C4-2B (cell line): ENCODE results near the gene DLEU7.

Experiments used
- H3K27ac ChIP-seq: fragments of 450-650 bp; 2 replicates; pipeline ENCODE4 v1.5.1; 2017
- CTCF ChIP-seq: fragments of 450-650 bp; conservative IDR thresholded peaks from 2 replicates; pipeline ENCODE4 v1.5.1; 2017; ENCODE audit warnings: mild to moderate bottlenecking
- ZFX ChIP-seq: fragments of 450-650 bp; IDR thresholded peaks from 2 replicates; pipeline ENCODE4 v1.6.1; 2017

The DLEU7 gene

DNA sequence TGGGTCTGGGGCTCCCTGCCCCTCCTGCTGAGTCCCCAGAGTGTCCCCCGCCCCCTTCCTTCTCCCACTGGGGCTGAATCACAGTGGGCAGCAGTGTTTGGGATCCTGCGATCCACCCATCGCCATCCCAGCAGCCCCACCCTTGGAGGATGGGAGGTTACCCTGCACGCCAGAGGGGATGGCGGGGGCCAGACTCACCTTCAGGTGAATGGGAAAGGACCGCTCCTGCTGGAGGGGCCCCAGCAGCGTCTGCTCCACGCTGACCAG is 569 bp downstream of the DLEU7 start:
- TF ChIP-seq ZFX (no peak), CTCF (no peak)
- no peak overlapping the region for H3K27ac ChIP-seq

DNA sequence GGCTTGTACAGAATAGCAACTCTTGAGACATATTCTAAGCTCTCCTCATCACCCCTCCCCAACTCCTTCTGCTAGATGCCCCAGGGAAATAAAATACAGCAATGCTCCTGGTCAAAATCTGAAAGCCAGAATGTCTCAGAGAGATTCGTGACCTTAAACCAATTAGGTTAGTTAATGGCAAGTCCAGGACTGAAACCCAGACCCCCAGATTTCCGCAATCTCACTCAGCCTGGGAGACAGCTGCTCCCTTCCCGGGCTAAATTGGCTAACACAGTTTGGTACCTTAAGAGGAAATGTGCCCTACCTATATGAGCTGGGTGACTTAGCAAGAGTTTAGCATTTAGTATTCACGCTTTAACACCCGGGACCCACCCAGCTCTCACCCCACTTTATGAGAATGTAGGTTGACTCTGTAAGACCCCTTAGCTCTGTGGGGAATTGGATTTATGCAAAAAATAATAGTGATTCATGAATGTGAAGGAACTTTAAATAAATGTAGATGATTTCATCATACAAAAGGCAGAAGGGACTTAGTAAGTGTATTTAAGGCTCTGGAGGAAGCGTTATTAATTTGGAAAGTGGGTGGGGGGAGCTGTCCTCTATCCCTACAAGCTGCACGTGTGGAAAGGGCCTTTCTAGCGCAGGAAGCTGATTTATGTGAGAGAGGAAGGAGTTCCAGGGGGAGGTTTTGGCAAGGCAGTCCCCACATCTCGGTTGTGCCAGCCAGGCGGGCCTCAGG is 1.1 kb downstream of the DLEU7 start:
- no peak overlapping the region for H3K27ac ChIP-seq
- TF ChIP-seq CTCF (no peak), ZFX (no peak)

DNA sequence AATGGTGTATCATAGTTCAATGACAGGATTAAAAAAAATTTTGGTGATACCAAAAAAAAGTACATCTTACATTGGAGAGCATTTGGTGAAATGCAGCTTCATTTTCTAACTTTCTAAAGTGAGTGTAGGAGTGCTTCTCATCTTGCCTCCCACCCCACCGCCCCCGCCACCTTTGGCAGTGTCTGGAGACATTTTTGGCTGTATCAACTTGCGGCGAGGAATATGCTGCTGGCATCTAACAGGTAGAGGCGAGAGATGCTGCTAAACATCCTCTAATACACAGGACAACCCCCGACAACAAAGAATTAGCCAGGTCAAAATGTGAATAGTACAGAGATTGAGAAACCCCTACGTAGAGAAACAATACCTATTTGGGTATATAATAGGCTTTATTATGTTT is 1.7 kb downstream of the DLEU7 start:
- TF ChIP-seq ZFX (no peak), CTCF (no peak)
- H3K27ac ChIP-seq: no peak overlapping the region

DNA sequence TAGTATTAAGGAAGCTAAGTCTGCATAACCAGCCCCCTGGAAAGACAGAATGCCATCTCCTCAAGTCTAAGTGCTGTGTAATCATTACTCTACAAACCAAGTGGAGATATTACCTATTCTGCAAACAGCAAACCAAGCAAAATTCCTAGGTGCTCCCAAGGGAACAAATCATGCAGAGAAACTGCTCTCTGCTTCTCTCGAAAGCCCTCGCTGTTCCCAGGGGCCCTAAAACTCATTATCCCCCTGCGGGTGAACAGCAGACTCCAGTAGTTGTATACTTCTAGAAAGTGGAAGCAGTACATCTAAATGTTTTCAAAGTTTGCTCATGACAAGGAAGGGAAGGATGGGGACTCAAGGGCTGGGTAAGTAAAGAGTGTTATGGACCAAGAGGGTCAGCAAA is 3.2 kb downstream of the DLEU7 start:
- TF ChIP-seq CTCF (no peak), ZFX (no peak)
- H3K27ac ChIP-seq: no peak overlapping the region

DNA sequence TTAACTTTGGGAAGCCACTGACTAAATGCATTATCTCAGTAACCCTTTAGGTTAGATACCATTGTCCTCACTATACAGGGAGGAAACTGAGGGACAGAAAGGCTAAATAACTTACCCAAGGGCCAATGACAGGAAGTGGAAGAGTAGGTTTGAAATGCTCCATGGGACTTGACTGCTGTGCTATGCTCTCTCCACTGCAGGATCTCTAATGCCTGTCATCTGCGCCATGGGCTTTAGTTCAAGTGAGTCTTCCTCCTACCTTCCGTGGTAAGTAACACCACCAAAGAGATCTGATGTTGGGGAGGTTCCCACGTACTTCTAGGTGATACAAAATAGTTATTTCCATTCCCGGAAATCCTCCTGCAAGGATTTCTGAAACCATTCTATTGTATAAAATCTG is 3.7 kb downstream of the DLEU7 start:
- TF ChIP-seq CTCF: no peak
- no peak for TF ChIP-seq ZFX
- H3K27ac ChIP-seq: no peak overlapping the region

DNA sequence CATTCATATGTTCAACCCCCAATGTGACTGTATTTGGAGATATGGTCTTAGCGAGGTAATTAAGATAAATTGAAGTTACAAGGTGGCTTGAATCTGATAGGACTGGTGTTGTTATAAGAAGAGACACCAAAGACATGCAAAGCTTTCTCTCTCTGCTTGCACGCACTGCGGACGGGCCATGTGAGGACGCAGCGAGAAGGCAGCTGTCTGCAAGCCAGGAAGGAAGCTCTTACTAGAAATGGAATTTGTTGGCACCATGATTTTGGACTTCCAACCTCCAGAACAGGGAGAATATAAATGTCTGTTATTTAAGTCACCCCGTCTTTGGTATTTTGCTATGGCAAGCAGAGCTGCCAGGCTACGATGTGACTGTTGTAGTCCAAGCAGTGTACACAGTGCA is 4.8 kb downstream of the DLEU7 start:
- no peak overlapping the region for H3K27ac ChIP-seq
- TF ChIP-seq CTCF (no peak), ZFX (no peak)

DNA sequence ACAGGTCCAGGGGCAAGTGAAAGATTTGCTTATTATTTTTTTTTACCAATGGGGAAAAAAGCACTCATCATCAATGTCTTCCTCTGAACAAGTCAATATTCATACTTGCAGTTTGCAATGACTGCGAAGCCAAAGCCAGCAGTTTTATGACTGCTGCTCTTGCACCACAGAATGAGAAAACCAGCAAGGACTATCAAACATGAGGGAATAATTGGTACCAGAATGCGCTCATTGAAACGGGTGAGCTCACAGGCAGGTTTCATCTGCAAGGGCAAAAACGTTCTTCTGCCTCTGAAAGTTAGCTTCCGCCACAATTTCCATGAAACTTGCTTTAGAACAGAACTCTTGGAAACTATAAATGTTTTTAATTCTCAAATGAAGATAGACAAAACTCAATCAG is 5.5 kb downstream of the DLEU7 start:
- no peak for TF ChIP-seq ZFX
- TF ChIP-seq CTCF: no peak
- H3K27ac ChIP-seq: no peak overlapping the region
